ENCODE data around the gene CMTM3.

DNA sequence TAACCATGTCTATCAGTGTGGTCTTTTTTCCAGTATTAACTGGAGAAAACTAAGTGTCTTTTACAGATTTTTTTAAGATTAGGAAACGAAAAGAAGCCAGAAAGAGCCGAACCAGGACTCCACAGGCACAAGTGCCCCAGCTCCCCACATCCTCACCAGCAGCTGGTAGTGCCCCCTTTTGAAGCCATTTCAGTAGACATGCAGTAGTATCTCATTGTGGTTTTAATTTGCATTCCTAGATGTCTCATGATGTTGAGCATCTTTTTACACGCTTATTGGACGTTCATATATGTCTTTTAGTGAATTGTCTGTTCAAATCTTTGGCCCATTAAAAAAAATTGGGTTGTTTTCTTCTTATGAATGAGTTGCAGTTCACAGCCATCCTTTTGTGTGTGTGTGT is 4.8 kb upstream of the CMTM3 start:
- TF ChIP-seq, protein P1, sequence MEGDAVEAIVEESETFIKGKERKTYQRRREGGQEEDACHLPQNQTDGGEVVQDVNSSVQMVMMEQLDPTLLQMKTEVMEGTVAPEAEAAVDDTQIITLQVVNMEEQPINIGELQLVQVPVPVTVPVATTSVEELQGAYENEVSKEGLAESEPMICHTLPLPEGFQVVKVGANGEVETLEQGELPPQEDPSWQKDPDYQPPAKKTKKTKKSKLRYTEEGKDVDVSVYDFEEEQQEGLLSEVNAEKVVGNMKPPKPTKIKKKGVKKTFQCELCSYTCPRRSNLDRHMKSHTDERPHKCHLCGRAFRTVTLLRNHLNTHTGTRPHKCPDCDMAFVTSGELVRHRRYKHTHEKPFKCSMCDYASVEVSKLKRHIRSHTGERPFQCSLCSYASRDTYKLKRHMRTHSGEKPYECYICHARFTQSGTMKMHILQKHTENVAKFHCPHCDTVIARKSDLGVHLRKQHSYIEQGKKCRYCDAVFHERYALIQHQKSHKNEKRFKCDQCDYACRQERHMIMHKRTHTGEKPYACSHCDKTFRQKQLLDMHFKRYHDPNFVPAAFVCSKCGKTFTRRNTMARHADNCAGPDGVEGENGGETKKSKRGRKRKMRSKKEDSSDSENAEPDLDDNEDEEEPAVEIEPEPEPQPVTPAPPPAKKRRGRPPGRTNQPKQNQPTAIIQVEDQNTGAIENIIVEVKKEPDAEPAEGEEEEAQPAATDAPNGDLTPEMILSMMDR (IDR thresholded peaks at IDR 0.05), result no peak
- TF ChIP-seq POLR2A (IDR thresholded peaks at IDR 0.05), result no peak
